Neural cell (in vitro differentiated cells): ENCODE results near the gene DOCK10. TPM values are rescaled to one million over a fixed set of nuclear protein-coding genes. Genes with fewer than 3 reads are reported as not detected.

Source experiments
- H2AFZ ChIP-seq: fragments of 200-600, 300-800 bp; sonication (generic), shearing (Covaris generic); 2 replicates; pipeline ENCODE4 v1.6.0; 2014; ENCODE audit warnings: low read depth, mild to moderate bottlenecking, antibody characterized with exemption, low read length, moderate library complexity
- H3F3A ChIP-seq: fragments of 200-600 bp; shearing (Covaris generic); 2 replicates; pipeline ENCODE4 v1.6.1; 2016; ENCODE audit warnings: mild to moderate bottlenecking, moderate library complexity, mixed read lengths, antibody characterized with exemption, low read length; ENCODE audit not compliant: insufficient read depth, poor library complexity, severe bottlenecking
- H3K27ac ChIP-seq: fragments of 200-600, 300-800 bp; sonication (generic), shearing (Covaris generic); 2 replicates; pipeline ENCODE4 v1.5.1; 2014; ENCODE audit warnings: mild to moderate bottlenecking, low read length, moderate library complexity
- H3K27me3 ChIP-seq: fragments of 300-800, 200-600 bp; sonication (generic), shearing (Covaris generic); 2 replicates; pipeline ENCODE4 v1.6.0; 2014; ENCODE audit warnings: mild to moderate bottlenecking, low read depth, low read length, moderate library complexity; ENCODE audit not compliant: insufficient read depth
- H3K36me3 ChIP-seq: fragments of 300-800, 200-600 bp; sonication (generic), shearing (Covaris generic); 2 replicates; pipeline ENCODE4 v1.5.1; 2014; ENCODE audit warnings: mild to moderate bottlenecking, antibody characterized with exemption, low read length, moderate library complexity; ENCODE audit not compliant: insufficient read depth
- H3K4me2 ChIP-seq: fragments of 300-800, 200-600 bp; sonication (generic), shearing (Covaris generic); 2 replicates; pipeline ENCODE4 v1.6.0; 2014; ENCODE audit warnings: mild to moderate bottlenecking, low read length
- H3K4me3 ChIP-seq: fragments of 300-800, 200-600 bp; sonication (generic), shearing (Covaris generic); 2 replicates; pipeline ENCODE4 v1.5.1; 2014; ENCODE audit warnings: mild to moderate bottlenecking, low read length, moderate library complexity
- H3K79me2 ChIP-seq: fragments of 200-600 bp; shearing (Covaris generic); replicated peaks from 2 replicates; pipeline ENCODE4 v1.6.0; 2014; ENCODE audit warnings: mild to moderate bottlenecking, low read length, moderate library complexity; ENCODE audit not compliant: insufficient read depth
- H3K9ac ChIP-seq: fragments of 300-800, 200-600 bp; sonication (generic), shearing (Covaris generic); 2 replicates; pipeline ENCODE4 v1.6.1; 2016; ENCODE audit warnings: mild to moderate bottlenecking, low read length, mixed read lengths
- H3K9me2 ChIP-seq: fragments of 200-600 bp; shearing (Covaris generic); 2 replicates; pipeline ENCODE4 v1.6.1; 2016; ENCODE audit warnings: mild to moderate bottlenecking, low read length, mixed read lengths; ENCODE audit not compliant: insufficient read depth
- H3K9me3 ChIP-seq: fragments of 200-600, 300-800 bp; sonication (generic), shearing (Covaris generic); 2 replicates; pipeline ENCODE4 v1.6.1; 2016; ENCODE audit warnings: mild to moderate bottlenecking, mixed run types, low read length, moderate library complexity, mixed read lengths
- H4K20me1 ChIP-seq: fragments of 200-600 bp; shearing (Covaris generic); 2 replicates; pipeline ENCODE4 v1.6.1; 2016; ENCODE audit warnings: mild to moderate bottlenecking, mixed run types; ENCODE audit not compliant: insufficient read depth
- EP300 ChIP-seq: fragments of 450-650 bp; conservative IDR thresholded peaks from 2 replicates; pipeline ENCODE4 v1.6.1; 2014; ENCODE audit warnings: antibody characterized with exemption, mild to moderate bottlenecking, moderate library complexity; ENCODE audit not compliant: poor library complexity, severe bottlenecking
- EZH2 ChIP-seq: fragments of 200-600, 300-800 bp; shearing (Covaris generic), sonication (generic); IDR thresholded peaks from 2 replicates; pipeline ENCODE4 v1.6.1; 2014; ENCODE audit warnings: antibody characterized with exemption, low read length, borderline replicate concordance, mild to moderate bottlenecking; ENCODE audit not compliant: insufficient read depth, poor library complexity, severe bottlenecking
- MXI1 ChIP-seq: fragments of 450-650 bp; conservative IDR thresholded peaks from 2 replicates; pipeline ENCODE4 v1.6.1; 2014; ENCODE audit warnings: antibody characterized with exemption, mild to moderate bottlenecking; ENCODE audit not compliant: poor library complexity, severe bottlenecking
- POLR2AphosphoS5 ChIP-seq: IDR thresholded peaks from 2 replicates; pipeline ENCODE4 v1.6.1; 2012
- RAD21 ChIP-seq: fragments of 450-650 bp; conservative IDR thresholded peaks from 2 replicates; pipeline ENCODE4 v1.6.1; 2014; ENCODE audit warnings: antibody characterized with exemption, mild to moderate bottlenecking, moderate library complexity
- SMC3 ChIP-seq: fragments of 450-650 bp; conservative IDR thresholded peaks from 2 replicates; pipeline ENCODE4 v1.6.1; 2014; ENCODE audit warnings: antibody characterized with exemption, mild to moderate bottlenecking, moderate library complexity; ENCODE audit not compliant: poor library complexity
- TAF1 ChIP-seq: IDR thresholded peaks from 2 replicates; pipeline ENCODE4 v1.6.1; 2012; ENCODE audit warnings: low read depth
- polyA plus RNA-seq: library from polyadenylated mRNA; depleted of rRNA; stranded (reverse); fragments of >200 nt; gene quantifications from 2 replicates; pipeline ENCODE4 v1.2.3, GENCODE V29; 2014
- TF ChIP-seq, protein P1 (sequence below): IDR thresholded peaks from 2 replicates; pipeline ENCODE4 v1.6.1; 2012; ENCODE audit warnings: borderline replicate concordance
- TF ChIP-seq, protein P2 (sequence below): fragments of 450-650 bp; IDR thresholded peaks from 2 replicates; pipeline ENCODE4 v1.5.1; 2014; ENCODE audit warnings: antibody characterized with exemption, mild to moderate bottlenecking, moderate library complexity; ENCODE audit not compliant: poor library complexity, severe bottlenecking

DOCK10 gene
- polyA plus RNA-seq, 1 donor from 2014 or later = 0.37 TPM

DNA sequence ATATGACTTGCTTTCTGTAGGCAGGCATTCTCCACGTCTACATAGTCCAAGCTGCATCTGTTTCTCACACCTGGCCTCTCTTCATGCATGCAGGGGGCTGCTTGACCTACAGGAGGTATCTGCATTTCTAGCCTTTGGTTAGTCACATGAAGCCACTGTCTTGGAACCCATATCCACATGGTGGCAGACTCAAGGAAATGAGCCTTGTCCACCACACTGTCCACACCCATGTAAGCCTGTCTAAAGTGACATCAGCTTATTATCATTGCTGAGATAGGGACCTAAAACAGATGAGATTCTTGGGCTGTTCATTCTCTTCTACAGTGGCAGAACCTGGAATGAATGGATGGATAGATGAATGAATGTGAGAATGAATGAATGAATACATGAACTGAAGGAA is 160.4 kb downstream of the DOCK10 start:
- H3K27me3 ChIP-seq = no peaks in the 10 kb centered on the region
- no peak overlapping the region for H3K4me3 ChIP-seq
- TF ChIP-seq, protein P1, sequence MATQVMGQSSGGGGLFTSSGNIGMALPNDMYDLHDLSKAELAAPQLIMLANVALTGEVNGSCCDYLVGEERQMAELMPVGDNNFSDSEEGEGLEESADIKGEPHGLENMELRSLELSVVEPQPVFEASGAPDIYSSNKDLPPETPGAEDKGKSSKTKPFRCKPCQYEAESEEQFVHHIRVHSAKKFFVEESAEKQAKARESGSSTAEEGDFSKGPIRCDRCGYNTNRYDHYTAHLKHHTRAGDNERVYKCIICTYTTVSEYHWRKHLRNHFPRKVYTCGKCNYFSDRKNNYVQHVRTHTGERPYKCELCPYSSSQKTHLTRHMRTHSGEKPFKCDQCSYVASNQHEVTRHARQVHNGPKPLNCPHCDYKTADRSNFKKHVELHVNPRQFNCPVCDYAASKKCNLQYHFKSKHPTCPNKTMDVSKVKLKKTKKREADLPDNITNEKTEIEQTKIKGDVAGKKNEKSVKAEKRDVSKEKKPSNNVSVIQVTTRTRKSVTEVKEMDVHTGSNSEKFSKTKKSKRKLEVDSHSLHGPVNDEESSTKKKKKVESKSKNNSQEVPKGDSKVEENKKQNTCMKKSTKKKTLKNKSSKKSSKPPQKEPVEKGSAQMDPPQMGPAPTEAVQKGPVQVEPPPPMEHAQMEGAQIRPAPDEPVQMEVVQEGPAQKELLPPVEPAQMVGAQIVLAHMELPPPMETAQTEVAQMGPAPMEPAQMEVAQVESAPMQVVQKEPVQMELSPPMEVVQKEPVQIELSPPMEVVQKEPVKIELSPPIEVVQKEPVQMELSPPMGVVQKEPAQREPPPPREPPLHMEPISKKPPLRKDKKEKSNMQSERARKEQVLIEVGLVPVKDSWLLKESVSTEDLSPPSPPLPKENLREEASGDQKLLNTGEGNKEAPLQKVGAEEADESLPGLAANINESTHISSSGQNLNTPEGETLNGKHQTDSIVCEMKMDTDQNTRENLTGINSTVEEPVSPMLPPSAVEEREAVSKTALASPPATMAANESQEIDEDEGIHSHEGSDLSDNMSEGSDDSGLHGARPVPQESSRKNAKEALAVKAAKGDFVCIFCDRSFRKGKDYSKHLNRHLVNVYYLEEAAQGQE = no peak
- TF ChIP-seq SMC3 (no peak), POLR2AphosphoS5 (no peak), EP300 (no peak), MXI1 (no peak)
- H2AFZ ChIP-seq = no peak overlapping the region
- no peak overlapping the region for H3K27ac ChIP-seq
- H3F3A ChIP-seq = no peaks in the 10 kb centered on the region
- no peaks in the 10 kb centered on the region for H3K36me3 ChIP-seq
- no peaks in the 10 kb centered on the region for H3K9me3 ChIP-seq
- H3K4me2 ChIP-seq = no peak overlapping the region
- no peaks in the 10 kb centered on the region for H3K9me2 ChIP-seq
- H3K79me2 ChIP-seq = no peaks in the 10 kb centered on the region
- no peak overlapping the region for H3K9ac ChIP-seq
- H4K20me1 ChIP-seq = no peaks in the 10 kb centered on the region

DNA sequence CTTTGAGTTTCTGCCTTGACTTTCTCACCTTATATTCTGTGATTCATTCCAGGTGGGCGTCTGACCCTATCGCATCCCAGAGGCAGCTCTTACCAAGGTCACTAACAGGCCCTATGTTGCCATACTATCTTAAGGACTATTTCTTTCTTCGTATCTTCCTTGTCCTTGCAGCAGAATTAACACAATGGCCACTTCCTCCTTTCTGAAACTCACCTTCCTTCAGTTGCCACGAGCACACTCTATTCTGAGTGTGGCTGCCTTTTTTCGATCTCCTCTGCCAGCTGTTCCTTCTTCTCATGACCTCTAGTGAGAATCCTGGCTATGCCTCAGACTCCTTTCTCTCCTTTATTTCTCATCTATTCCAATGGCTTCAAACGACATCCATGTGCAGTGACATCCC is 165.7 kb downstream of the DOCK10 start:
- H3K27ac ChIP-seq = no peak overlapping the region
- no peaks in the 10 kb centered on the region for H3K36me3 ChIP-seq
- H3F3A ChIP-seq = no peaks in the 10 kb centered on the region
- no peaks in the 10 kb centered on the region for H3K79me2 ChIP-seq
- H3K27me3 ChIP-seq = no peaks in the 10 kb centered on the region
- H4K20me1 ChIP-seq = no peaks in the 10 kb centered on the region
- no peaks in the 10 kb centered on the region for H3K9me3 ChIP-seq
- H2AFZ ChIP-seq = no peak overlapping the region
- no peaks in the 10 kb centered on the region for H3K9me2 ChIP-seq
- H3K9ac ChIP-seq = no peak overlapping the region
- no peak for TF ChIP-seq POLR2AphosphoS5
- no peak for TF ChIP-seq SMC3
- no peak for TF ChIP-seq RAD21
- no peak for TF ChIP-seq MXI1
- TF ChIP-seq TAF1 = no peak
- TF ChIP-seq, protein P2, sequence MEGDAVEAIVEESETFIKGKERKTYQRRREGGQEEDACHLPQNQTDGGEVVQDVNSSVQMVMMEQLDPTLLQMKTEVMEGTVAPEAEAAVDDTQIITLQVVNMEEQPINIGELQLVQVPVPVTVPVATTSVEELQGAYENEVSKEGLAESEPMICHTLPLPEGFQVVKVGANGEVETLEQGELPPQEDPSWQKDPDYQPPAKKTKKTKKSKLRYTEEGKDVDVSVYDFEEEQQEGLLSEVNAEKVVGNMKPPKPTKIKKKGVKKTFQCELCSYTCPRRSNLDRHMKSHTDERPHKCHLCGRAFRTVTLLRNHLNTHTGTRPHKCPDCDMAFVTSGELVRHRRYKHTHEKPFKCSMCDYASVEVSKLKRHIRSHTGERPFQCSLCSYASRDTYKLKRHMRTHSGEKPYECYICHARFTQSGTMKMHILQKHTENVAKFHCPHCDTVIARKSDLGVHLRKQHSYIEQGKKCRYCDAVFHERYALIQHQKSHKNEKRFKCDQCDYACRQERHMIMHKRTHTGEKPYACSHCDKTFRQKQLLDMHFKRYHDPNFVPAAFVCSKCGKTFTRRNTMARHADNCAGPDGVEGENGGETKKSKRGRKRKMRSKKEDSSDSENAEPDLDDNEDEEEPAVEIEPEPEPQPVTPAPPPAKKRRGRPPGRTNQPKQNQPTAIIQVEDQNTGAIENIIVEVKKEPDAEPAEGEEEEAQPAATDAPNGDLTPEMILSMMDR = no peak
- no peak for TF ChIP-seq EP300
- TF ChIP-seq, protein P1 = no peak
- TF ChIP-seq EZH2 = no peak
- H3K4me2 ChIP-seq = no peak overlapping the region
- no peak overlapping the region for H3K4me3 ChIP-seq
